Measurements from ENCODE around the gene HRH2. TPM values are rescaled to one million over a fixed set of nuclear protein-coding genes. Genes with fewer than 3 reads are reported as not detected.
"Not testable (repeated sequence)": the region's sequence is repeated elsewhere in the genome, so short reads cannot be mapped to it uniquely, and the experiment has no call there.

The HRH2 gene
- total and polyA plus RNA-seq, 7 experiments from 2014 or later = 5.0 to 26.3 (median 8.0) TPM

DNA sequence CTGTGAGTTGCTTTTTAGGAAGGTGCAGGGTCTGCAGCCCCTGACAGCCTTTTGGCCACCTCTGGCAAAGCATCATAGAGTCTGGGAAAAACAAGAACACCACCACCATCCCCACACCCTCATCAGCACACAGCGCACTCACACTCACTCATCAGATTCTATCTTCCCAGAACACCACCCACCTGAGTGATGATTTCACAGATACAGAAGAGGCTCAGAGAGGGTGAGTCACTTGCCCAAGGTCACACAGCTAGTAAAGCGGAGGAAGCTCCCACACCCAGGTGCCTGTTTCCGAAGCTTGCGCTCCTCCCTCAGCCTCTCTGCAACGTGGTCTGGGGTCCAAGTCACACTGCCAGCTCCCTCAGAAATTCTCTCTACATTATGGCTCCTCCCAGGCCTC lies 41.8 kb upstream of the HRH2 start:
- Histone ChIP-seq H3K4me3 (ENCODE audit: low read length) (no peak overlapping the region), H3K27ac (ENCODE audit: low read depth, low read length) (no peak overlapping the region), H3K9me3 (ENCODE audit: control insufficient read depth in 2 of 3, low read length in 3 of 3) (no peaks in the 10 kb centered on the region), H3K27me3 (ENCODE audit: control insufficient read depth in 2 of 2, insufficient read depth in 2 of 2, low read length in 2 of 2) (no peaks in the 10 kb centered on the region), H3K4me1 (ENCODE audit: control insufficient read depth in 2 of 2, insufficient read depth in 2 of 2, low read length in 2 of 2) (no peaks in the 10 kb centered on the region), H3K36me3 (ENCODE audit: control insufficient read depth in 2 of 3, insufficient read depth in 3 of 3, low read length in 3 of 3) (no peaks in the 10 kb centered on the region)
- Mint-ChIP-seq H3K9me3 (peaks cover 0 to 11% (median 3%) of the 10 kb centered on the region in 11 donors), H3K27ac (peak overlapping the region in 1 of 9 donors; percentile 18), H3K4me1 (peaks cover 7 to 37% (median 15%) of the 10 kb centered on the region in 7 donors), H3K36me3 (peaks cover 0 to 9% (median 4%) of the 10 kb centered on the region in 5 donors), H3K4me3 (no peak overlapping the region), H3K27me3 (peaks cover 0 to 15% (median 4%) of the 10 kb centered on the region in 5 donors)
- intact Hi-C loops (cut with micrococcal nuclease) = loop anchor here in 1 of 2 donors (5.0 kb wide), 1 partner anchor 36 kb away; no protein-coding TSS in a partner anchor
- no peak for ATAC-seq
- POLR2A ChIA-PET = interaction anchor here (0.6 kb wide), 1 partner anchor 17 kb away, joined by 3 read pairs; no protein-coding TSS in a partner anchor
- DNase-seq = no peak
- CTCF ChIA-PET = no interaction called here

DNA sequence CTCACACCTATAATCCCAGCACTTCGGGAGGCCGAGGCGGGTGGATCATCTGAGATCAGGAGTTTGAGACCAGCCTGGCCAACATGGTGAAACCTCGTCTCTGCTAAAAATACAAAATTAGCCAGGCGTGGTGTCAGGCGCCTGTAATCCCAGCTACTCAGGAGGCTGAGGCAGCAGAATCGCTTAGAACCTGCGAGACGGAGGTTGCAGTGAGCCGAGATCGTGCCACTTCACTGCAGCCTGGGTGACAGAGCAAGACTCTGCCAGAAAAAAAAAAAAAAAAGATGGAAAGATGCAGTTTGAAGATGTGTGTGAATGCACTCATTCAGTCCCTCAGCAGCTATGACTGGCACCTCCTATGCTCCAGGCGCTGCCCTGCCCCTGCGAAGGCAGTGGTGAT lies 41.3 kb upstream of the HRH2 start:
- DNase-seq; H3K9me3 ChIP-seq (ENCODE audit: control insufficient read depth in 2 of 3, low read length in 3 of 3); H3K27me3 ChIP-seq (ENCODE audit: control insufficient read depth in 2 of 2, insufficient read depth in 2 of 2, low read length in 2 of 2); H3K27ac ChIP-seq (ENCODE audit: low read depth, low read length); POLR2A ChIA-PET; H3K4me3 ChIP-seq (ENCODE audit: low read length); H3K27ac Mint-ChIP-seq; H3K36me3 Mint-ChIP-seq; H3K4me1 ChIP-seq (ENCODE audit: control insufficient read depth in 2 of 2, insufficient read depth in 2 of 2, low read length in 2 of 2); H3K36me3 ChIP-seq (ENCODE audit: control insufficient read depth in 2 of 3, insufficient read depth in 3 of 3, low read length in 3 of 3); ATAC-seq; H3K4me3 Mint-ChIP-seq: not testable (repeated sequence)
- Mint-ChIP-seq H3K9me3 (peaks cover 0 to 15% (median 3%) of the 10 kb centered on the region in 11 donors), H3K27me3 (peaks cover 0 to 10% (median 0%) of the 10 kb centered on the region in 5 donors), H3K4me1 (peaks cover 7 to 33% (median 14%) of the 10 kb centered on the region in 7 donors)
- CTCF ChIA-PET = interaction anchor here (0.6 kb wide), 1 partner anchor 167 kb away, joined by 5 read pairs; no protein-coding TSS in a partner anchor
- intact Hi-C loops (cut with micrococcal nuclease) = loop anchor here in 1 of 2 donors (5.0 kb wide), 1 partner anchor 36 kb away; no protein-coding TSS in a partner anchor

DNA sequence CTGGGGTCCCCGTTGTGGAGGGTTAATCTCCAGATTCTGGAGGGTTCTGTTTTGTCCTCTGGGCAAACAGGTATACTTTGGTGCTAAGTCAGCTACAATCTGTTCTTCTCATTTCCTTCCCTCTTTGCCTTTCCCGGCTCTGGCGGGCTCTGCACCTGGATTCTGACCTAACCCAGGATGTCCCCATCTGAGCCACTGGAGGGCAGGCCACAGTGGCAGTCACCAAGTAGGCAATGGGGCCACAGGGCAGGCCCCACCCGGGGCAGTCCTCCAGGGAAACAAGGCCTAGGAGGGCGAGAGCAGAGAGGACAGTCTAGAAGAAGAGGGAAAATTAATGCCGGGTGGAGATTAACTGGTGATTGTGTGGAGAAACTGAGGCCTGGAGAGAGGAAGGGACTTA lies 40.4 kb upstream of the HRH2 start:
- Mint-ChIP-seq H3K9me3 (peaks cover 0 to 24% (median 3%) of the 10 kb centered on the region in 11 donors), H3K27me3 (peaks cover 0 to 10% (median 0%) of the 10 kb centered on the region in 5 donors), H3K36me3 (peaks cover 0 to 12% (median 4%) of the 10 kb centered on the region in 5 donors), H3K4me1 (peaks cover 7 to 32% (median 14%) of the 10 kb centered on the region in 7 donors), H3K27ac (no peak overlapping the region), H3K4me3 (no peak overlapping the region)
- Histone ChIP-seq H3K36me3 (ENCODE audit: control insufficient read depth in 2 of 3, insufficient read depth in 3 of 3, low read length in 3 of 3) (no peaks in the 10 kb centered on the region), H3K9me3 (ENCODE audit: control insufficient read depth in 2 of 3, low read length in 3 of 3) (no peaks in the 10 kb centered on the region), H3K27ac (ENCODE audit: low read depth, low read length) (no peak overlapping the region), H3K27me3 (ENCODE audit: control insufficient read depth in 2 of 2, insufficient read depth in 2 of 2, low read length in 2 of 2) (no peaks in the 10 kb centered on the region), H3K4me3 (ENCODE audit: low read length) (no peak overlapping the region), H3K4me1 (ENCODE audit: control insufficient read depth in 2 of 2, insufficient read depth in 2 of 2, low read length in 2 of 2) (no peaks in the 10 kb centered on the region)
- ATAC-seq (no peak), DNase-seq (no peak)
- intact Hi-C loops (cut with micrococcal nuclease) = loop anchor here in 1 of 2 donors (5.0 kb wide), 1 partner anchor 35 kb away; no protein-coding TSS in a partner anchor
- CTCF ChIA-PET = no interaction called here
- POLR2A ChIA-PET = no interaction called here

DNA sequence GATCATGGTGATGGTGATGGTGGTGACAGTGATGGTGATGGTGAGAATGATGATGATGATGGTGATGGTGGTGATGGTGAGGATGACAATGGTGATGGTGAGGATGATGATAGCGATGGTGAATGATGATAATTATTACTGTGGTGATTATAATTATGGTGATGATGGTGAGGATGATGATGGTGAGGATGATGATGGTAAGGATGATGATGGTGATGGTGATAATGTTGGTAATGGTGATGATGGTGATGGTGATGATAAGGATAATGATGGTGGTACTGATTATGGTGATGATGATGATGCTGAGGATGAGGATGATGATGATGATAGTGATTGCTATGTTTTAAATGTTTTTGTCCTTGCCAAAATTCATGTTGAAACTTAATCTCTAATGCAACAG lies 37.3 kb upstream of the HRH2 start:
- no peak overlapping the region for H3K4me3 ChIP-seq (ENCODE audit: low read length)
- DNase-seq = no peak
- CTCF ChIA-PET = no interaction called here
- H3K36me3 ChIP-seq (ENCODE audit: control insufficient read depth in 2 of 3, insufficient read depth in 3 of 3, low read length in 3 of 3) = no peaks in the 10 kb centered on the region
- no peaks in the 10 kb centered on the region for H3K4me1 ChIP-seq (ENCODE audit: control insufficient read depth in 2 of 2, insufficient read depth in 2 of 2, low read length in 2 of 2)
- Mint-ChIP-seq H3K27me3 (no peaks in the 10 kb centered on the region), H3K9me3 (peaks cover 0 to 18% (median 1%) of the 10 kb centered on the region in 11 donors), H3K4me3 (no peak overlapping the region), H3K27ac (no peak overlapping the region), H3K4me1 (peaks cover 7 to 18% (median 12%) of the 10 kb centered on the region in 7 donors), H3K36me3 (peaks cover 0 to 7% (median 3%) of the 10 kb centered on the region in 5 donors)
- no peaks in the 10 kb centered on the region for H3K27me3 ChIP-seq (ENCODE audit: control insufficient read depth in 2 of 2, insufficient read depth in 2 of 2, low read length in 2 of 2)
- no peak for ATAC-seq
- no peaks in the 10 kb centered on the region for H3K9me3 ChIP-seq (ENCODE audit: control insufficient read depth in 2 of 3, low read length in 3 of 3)
- no peak overlapping the region for H3K27ac ChIP-seq (ENCODE audit: low read depth, low read length)
- POLR2A ChIA-PET = no interaction called here
- intact Hi-C loops (cut with micrococcal nuclease) = no loop called here

DNA sequence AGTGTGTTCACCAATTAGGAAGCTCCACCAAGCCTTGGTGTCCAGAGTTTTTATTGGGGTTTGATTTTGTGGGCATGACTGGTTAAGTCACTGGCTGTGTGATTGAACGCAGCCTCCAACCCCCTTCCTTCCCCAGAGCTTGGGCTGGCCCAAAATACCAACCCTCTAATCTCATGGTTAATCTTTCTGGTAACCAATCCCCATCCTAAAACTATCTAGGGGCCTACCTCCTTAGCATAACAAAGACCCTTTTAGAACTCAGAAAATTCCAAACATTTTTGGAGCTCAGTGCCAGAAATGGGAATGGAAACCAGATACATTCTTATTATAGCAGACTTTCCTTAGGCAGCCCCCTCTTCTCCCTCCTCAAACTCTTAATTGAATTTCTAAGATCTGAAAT lies 35.9 kb upstream of the HRH2 start:
- H3K27ac Mint-ChIP-seq = no peak overlapping the region
- Histone ChIP-seq H3K27ac (ENCODE audit: low read depth, low read length) (no peak overlapping the region), H3K4me3 (ENCODE audit: low read length) (no peak overlapping the region), H3K9me3 (ENCODE audit: control insufficient read depth in 2 of 3, low read length in 3 of 3) (no peaks in the 10 kb centered on the region), H3K36me3 (ENCODE audit: control insufficient read depth in 2 of 3, insufficient read depth in 3 of 3, low read length in 3 of 3) (no peaks in the 10 kb centered on the region), H3K27me3 (ENCODE audit: control insufficient read depth in 2 of 2, insufficient read depth in 2 of 2, low read length in 2 of 2) (no peaks in the 10 kb centered on the region), H3K4me1 (ENCODE audit: control insufficient read depth in 2 of 2, insufficient read depth in 2 of 2, low read length in 2 of 2) (no peaks in the 10 kb centered on the region)
- intact Hi-C loops (cut with micrococcal nuclease) = no loop called here
- no peak for DNase-seq
- peaks cover 0 to 8% (median 5%) of the 10 kb centered on the region in 7 donors for H3K4me1 Mint-ChIP-seq
- ATAC-seq = no peak
- ChIA-PET CTCF (no interaction called here), POLR2A (no interaction called here)
- H3K4me3 Mint-ChIP-seq = no peak overlapping the region
- peaks cover 0 to 19% (median 3%) of the 10 kb centered on the region in 11 donors for H3K9me3 Mint-ChIP-seq
- H3K36me3 Mint-ChIP-seq = peaks cover 3 to 12% (median 4%) of the 10 kb centered on the region in 5 donors
- H3K27me3 Mint-ChIP-seq = peaks cover 0 to 5% (median 0%) of the 10 kb centered on the region in 5 donors

DNA sequence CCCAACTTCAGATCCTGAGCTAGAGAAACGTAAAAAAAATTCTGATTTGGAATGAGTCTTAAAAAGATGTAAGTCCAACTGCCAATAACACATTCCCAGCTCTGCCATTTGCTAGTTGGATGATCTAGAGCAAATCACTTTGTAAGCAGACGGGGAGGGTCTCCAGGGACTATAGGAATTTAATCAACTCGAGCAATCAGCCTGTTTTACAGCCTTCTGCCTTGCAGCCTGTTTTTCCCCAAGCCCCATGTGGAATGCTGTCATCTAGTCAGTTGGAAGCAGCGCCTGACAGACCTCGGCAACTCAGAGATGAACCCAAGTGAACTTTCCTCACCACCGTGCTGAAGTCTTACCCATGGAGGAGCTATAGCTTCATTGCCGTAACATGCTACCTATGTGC lies 34.8 kb upstream of the HRH2 start:
- Mint-ChIP-seq H3K36me3 (peaks cover 3 to 12% (median 4%) of the 10 kb centered on the region in 5 donors), H3K4me3 (no peak overlapping the region), H3K27me3 (peaks cover 0 to 5% (median 0%) of the 10 kb centered on the region in 5 donors), H3K27ac (no peak overlapping the region), H3K9me3 (peaks cover 0 to 27% (median 3%) of the 10 kb centered on the region in 11 donors), H3K4me1 (peaks cover 0 to 2% (median 0%) of the 10 kb centered on the region in 7 donors)
- ChIA-PET CTCF (interaction anchor here (0.6 kb wide), 1 partner anchor 68 kb away, joined by 4 read pairs; no protein-coding TSS in a partner anchor), POLR2A (interaction anchor here (0.9 kb wide), 1 partner anchor 15 kb away, joined by 3 read pairs; no protein-coding TSS in a partner anchor)
- intact Hi-C loops (cut with micrococcal nuclease) = no loop called here
- Histone ChIP-seq H3K4me3 (ENCODE audit: low read length) (no peak overlapping the region), H3K9me3 (ENCODE audit: control insufficient read depth in 2 of 3, low read length in 3 of 3) (no peaks in the 10 kb centered on the region), H3K4me1 (ENCODE audit: control insufficient read depth in 2 of 2, insufficient read depth in 2 of 2, low read length in 2 of 2) (no peaks in the 10 kb centered on the region), H3K36me3 (ENCODE audit: control insufficient read depth in 2 of 3, insufficient read depth in 3 of 3, low read length in 3 of 3) (no peaks in the 10 kb centered on the region), H3K27ac (ENCODE audit: low read depth, low read length) (no peak overlapping the region), H3K27me3 (ENCODE audit: control insufficient read depth in 2 of 2, insufficient read depth in 2 of 2, low read length in 2 of 2) (no peaks in the 10 kb centered on the region)
- no peak for DNase-seq
- no peak for ATAC-seq

DNA sequence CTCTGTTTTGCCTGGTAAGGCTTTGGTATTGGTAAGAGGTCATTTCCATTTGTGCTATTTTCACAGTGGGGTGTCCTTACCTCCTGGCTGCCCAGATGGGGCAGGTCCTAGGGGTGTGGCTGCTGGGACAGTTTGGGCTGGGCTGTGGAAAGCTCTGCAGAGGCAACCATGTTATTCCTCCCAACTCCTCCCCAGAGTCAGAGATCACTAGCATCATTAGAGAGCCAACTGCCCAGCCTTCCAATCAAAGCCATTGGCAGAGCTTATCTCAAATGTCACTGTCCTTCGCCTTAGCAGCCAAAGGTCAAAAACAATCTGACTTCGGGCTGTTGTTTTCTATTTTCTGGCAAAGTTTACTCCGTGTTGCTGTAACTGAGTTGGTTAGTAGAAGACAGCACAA lies 33.6 kb upstream of the HRH2 start:
- no peak overlapping the region for H3K27ac ChIP-seq (ENCODE audit: low read depth, low read length)
- peaks cover 0 to 5% (median 0%) of the 10 kb centered on the region in 5 donors for H3K27me3 Mint-ChIP-seq
- intact Hi-C loops (cut with micrococcal nuclease) = no loop called here
- peaks cover 3 to 12% (median 5%) of the 10 kb centered on the region in 5 donors for H3K36me3 Mint-ChIP-seq
- peaks cover 0 to 32% (median 4%) of the 10 kb centered on the region in 11 donors for H3K9me3 Mint-ChIP-seq
- peaks cover 0 to 2% (median 0%) of the 10 kb centered on the region in 7 donors for H3K4me1 Mint-ChIP-seq
- POLR2A ChIA-PET = interaction anchor here (0.7 kb wide), 1 partner anchor 29 kb away, joined by 3 read pairs; no protein-coding TSS in a partner anchor
- no peaks in the 10 kb centered on the region for H3K4me1 ChIP-seq (ENCODE audit: control insufficient read depth in 2 of 2, insufficient read depth in 2 of 2, low read length in 2 of 2)
- DNase-seq (no peak), ATAC-seq (no peak)
- H3K27me3 ChIP-seq (ENCODE audit: control insufficient read depth in 2 of 2, insufficient read depth in 2 of 2, low read length in 2 of 2) = no peaks in the 10 kb centered on the region
- H3K9me3 ChIP-seq (ENCODE audit: control insufficient read depth in 2 of 3, low read length in 3 of 3) = no peaks in the 10 kb centered on the region
- CTCF ChIA-PET = no interaction called here
- H3K27ac Mint-ChIP-seq = no peak overlapping the region
- H3K4me3 Mint-ChIP-seq = no peak overlapping the region
- no peak overlapping the region for H3K4me3 ChIP-seq (ENCODE audit: low read length)
- H3K36me3 ChIP-seq (ENCODE audit: control insufficient read depth in 2 of 3, insufficient read depth in 3 of 3, low read length in 3 of 3) = no peaks in the 10 kb centered on the region
